ENCODE data around the gene FIP1L1. TPM values are rescaled to one million over a fixed set of nuclear protein-coding genes. Genes with fewer than 3 reads are reported as not detected.
A peak's percentile ranks its signal among the peaks of the same experiment; 100 is the strongest.

Gene FIP1L1
- total and polyA plus RNA-seq, 9 of the 15 experiments (the other 6 are each of a cell fraction or from before 2014, with no cell fraction given), result 34.6 to 137 (median 72.0) TPM

- TF ChIP-seq SFPQ (IDR thresholded peaks at IDR 0.05; ENCODE audit: low read depth, low read length) (no peak), MECOM (CRISPR knock-in tag; IDR thresholded peaks at IDR 0.05) (no peak), ETS2 (tag; IDR thresholded peaks at IDR 0.05; ENCODE audit: borderline replicate concordance, poor library complexity, severe bottlenecking) (no peak), TCF7 (IDR thresholded peaks at IDR 0.05; ENCODE audit: borderline replicate concordance) (no peak), ZNF668 (CRISPR knock-in tag; IDR thresholded peaks at IDR 0.05) (no peak), ZBTB8A (IDR thresholded peaks at IDR 0.05; ENCODE audit: partially characterized antibody) (no peak), BRD9 (IDR thresholded peaks at IDR 0.05; ENCODE audit: low read depth, partially characterized antibody) (no peak), TAF9B (IDR thresholded peaks at IDR 0.05; ENCODE audit: partially characterized antibody) (no peak), MYC (IDR thresholded peaks at IDR 0.05; ENCODE audit: low read depth, low read length) (peak; percentile 99), MYC (CRISPR knock-in tag; IDR thresholded peaks at IDR 0.05; ENCODE audit: borderline replicate concordance, low read depth) (peak; percentile 92; the same call in 1 of the 2 replicates), ETV5 (CRISPR knock-in tag; IDR thresholded peaks at IDR 0.05; ENCODE audit: low read depth) (peak; percentile 45), ZNF445 (CRISPR knock-in tag; IDR thresholded peaks at IDR 0.05; ENCODE audit: low read depth) (no peak), SNIP1 (IDR thresholded peaks at IDR 0.05; ENCODE audit: low read depth) (no peak; the same call in 1 of the 2 replicates), IRF2 (CRISPR knock-in tag; IDR thresholded peaks at IDR 0.05) (no peak), TAF15 (IDR thresholded peaks at IDR 0.05; ENCODE audit: low read depth, low read length) (no peak), JUN (IDR thresholded peaks at IDR 0.05; ENCODE audit: borderline replicate concordance, low read depth, low read length) (peak; percentile 92; the same call in 1 of the 2 replicates), JUN (CRISPR knock-in tag; IDR thresholded peaks at IDR 0.05; ENCODE audit: borderline replicate concordance) (no peak), TAF7 (tag; IDR thresholded peaks at IDR 0.05) (no peak), RFX5 (IDR thresholded peaks at IDR 0.05; ENCODE audit: low read depth, low read length) (no peak), TEAD4 (IDR thresholded peaks at IDR 0.05; ENCODE audit: low read length) (peak; percentile 35; the same call in 1 of the 2 replicates), TEAD4 (CRISPR knock-in tag; IDR thresholded peaks at IDR 0.05; ENCODE audit: borderline replicate concordance) (no peak)
- TF ChIP-seq, protein P1, sequence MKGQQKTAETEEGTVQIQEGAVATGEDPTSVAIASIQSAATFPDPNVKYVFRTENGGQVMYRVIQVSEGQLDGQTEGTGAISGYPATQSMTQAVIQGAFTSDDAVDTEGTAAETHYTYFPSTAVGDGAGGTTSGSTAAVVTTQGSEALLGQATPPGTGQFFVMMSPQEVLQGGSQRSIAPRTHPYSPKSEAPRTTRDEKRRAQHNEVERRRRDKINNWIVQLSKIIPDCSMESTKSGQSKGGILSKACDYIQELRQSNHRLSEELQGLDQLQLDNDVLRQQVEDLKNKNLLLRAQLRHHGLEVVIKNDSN (CRISPR knock-in tag; IDR thresholded peaks at IDR 0.05), result peak; percentile 83
- TF ChIP-seq, protein P2, sequence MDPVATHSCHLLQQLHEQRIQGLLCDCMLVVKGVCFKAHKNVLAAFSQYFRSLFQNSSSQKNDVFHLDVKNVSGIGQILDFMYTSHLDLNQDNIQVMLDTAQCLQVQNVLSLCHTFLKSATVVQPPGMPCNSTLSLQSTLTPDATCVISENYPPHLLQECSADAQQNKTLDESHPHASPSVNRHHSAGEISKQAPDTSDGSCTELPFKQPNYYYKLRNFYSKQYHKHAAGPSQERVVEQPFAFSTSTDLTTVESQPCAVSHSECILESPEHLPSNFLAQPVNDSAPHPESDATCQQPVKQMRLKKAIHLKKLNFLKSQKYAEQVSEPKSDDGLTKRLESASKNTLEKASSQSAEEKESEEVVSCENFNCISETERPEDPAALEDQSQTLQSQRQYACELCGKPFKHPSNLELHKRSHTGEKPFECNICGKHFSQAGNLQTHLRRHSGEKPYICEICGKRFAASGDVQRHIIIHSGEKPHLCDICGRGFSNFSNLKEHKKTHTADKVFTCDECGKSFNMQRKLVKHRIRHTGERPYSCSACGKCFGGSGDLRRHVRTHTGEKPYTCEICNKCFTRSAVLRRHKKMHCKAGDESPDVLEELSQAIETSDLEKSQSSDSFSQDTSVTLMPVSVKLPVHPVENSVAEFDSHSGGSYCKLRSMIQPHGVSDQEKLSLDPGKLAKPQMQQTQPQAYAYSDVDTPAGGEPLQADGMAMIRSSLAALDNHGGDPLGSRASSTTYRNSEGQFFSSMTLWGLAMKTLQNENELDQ (CRISPR knock-in tag; IDR thresholded peaks at IDR 0.05; ENCODE audit: borderline replicate concordance), result no peak
Observed at GRCh38 chr4:53365486-53366300, 11.7 kb upstream of the FIP1L1 start, which contains the start of gene SCFD2 (continued).

Measured in K562 (cell line).